ENCODE measurements around the gene SLAIN1.

Gene SLAIN1

DNA sequence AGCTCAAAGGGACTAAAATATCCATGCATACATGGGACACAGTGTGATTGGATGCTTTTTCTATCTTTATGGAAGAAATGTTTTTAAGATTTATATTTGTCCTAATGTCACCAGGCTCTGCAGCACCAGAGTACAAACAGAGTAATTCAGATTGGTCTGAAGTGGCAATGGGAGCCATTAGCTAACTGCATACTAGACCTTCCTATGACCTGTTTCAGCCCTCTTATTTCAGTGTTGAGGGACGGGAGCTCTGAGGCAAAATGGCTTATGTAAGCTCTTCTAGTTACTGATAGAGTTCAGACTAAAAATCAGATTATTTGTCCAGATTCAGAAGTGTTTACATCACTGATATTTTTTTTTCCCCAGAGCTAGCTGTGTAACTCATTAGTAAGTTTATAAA is 4.9 kb downstream of the SLAIN1 start:
- H3K27ac ChIP-seq, result no peak overlapping the region
- no peak overlapping the region for H3K4me3 ChIP-seq

GRCh38 chr13:77703408-77703807 is 5.9 kb downstream of the SLAIN1 start:
- H3K27ac ChIP-seq, result no peak overlapping the region
- H3K4me3 ChIP-seq, result no peak overlapping the region

DNA sequence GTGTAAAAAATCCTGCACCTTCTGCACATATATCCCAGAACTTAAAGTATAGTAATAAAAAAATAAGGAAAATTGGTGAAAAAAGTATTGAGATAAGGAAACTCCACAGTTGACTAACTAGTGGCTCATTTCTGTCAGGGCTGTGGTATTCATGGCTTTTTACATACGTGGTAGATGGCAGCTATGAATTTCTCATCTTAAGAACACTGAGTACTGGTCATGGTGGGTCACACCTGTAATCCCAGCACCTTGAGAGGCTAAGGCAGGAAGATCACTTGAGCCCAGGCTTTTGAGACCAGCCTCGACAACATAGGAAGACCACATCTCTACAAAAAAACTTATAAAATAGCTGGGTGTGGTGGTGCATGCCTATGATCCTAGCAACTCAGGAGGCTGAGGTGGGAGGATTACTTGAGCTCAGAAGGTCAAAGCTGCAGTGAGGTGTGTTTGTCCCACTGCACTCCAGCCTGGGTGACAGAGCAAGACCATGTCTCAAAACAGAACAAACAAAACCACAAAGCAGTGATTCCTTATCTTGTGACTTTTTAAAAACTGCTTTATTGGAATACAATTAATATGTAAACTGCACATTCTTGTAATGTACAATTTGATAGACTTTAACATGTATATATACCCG is 16.8 kb downstream of the SLAIN1 start:
- H3K4me3 ChIP-seq, result no peak overlapping the region

DNA sequence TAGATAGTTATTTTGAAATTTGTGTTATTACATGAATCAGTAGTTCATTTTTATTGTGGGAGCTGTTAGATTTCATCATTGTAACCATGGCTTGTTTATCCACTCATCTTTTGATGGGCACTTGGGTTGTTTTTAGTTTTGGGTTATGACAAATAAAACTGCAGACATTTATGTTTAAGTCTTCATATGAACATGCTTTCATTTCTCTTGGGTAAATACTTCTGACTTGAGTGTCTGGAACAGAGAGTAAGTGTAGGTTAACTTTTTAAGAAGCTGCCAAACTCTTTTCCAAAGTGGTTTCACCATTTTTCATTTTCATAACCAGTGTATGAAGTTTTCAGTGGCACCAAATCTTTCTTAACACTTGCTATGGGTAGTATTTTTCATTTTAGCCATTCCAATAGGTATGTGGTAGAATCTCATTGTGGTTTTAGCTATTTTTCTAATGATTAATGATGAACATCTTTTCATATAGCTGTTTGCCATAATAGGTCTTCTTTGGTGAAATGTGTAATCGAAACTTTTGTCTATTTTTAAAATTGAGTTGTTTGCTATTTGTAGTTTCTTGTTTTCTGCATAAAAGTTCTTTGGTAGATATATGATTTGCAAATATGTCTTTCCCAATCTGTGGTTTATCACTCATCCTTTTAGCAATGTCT is 17.9 kb downstream of the SLAIN1 start:
- H3K27ac ChIP-seq, result no peak overlapping the region
- H3K4me3 ChIP-seq, result no peak overlapping the region

More for the DNA sequence above, 16.8 kb downstream of the SLAIN1 start:
- no peak overlapping the region for H3K27ac ChIP-seq

GRCh38 chr13:77716692-77717091 is 19.2 kb downstream of the SLAIN1 start:
- Histone ChIP-seq H3K27ac (no peak overlapping the region), H3K4me3 (no peak overlapping the region)

- no peak overlapping the region for H3K4me3 ChIP-seq
- H3K27ac ChIP-seq, result no peak overlapping the region
These were observed 20.0 kb downstream of the SLAIN1 start for GRCh38 chr13:77717508-77717907.

DNA sequence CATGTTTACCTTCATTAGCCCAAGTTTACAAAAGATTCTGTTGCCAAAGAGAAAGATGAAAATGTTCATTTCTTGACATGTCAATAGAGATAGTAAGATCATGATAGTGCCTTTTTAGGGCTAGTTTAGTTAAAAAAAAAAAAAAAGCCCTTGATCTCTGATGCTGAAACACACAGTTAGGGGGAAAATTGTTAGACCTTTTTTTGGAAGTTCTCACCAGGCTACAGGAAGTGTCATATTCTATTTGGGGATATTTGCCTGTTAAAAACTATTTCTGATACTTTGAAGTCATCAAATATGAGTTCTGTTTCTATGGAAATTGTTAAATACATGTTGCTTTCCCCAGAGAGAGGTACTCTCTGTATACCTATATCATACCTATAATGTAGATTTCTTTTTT is 21.6 kb downstream of the SLAIN1 start:
- H3K27ac ChIP-seq, result no peak overlapping the region
- H3K4me3 ChIP-seq, result no peak overlapping the region

DNA sequence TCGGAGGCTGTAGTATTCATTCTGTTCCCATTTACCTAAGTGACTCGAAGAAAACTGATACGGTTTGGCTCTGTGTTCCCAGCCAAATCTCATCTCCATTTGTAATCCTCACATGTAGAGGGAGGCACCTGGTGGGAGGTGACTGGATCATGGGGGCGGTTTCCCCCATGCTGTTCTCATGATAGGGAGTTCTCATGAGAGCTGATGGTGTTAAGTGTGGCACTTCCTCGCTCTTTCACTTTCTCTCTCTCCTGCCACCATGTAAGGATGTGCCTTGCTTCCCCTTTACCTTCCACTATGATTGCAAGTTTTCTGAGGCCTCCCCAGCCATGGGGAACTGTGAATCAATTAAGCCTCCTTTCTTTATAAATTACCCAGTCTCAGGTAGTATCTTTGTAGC is 23.5 kb downstream of the SLAIN1 start:
- Histone ChIP-seq H3K27ac (no peak overlapping the region), H3K4me3 (no peak overlapping the region)

DNA sequence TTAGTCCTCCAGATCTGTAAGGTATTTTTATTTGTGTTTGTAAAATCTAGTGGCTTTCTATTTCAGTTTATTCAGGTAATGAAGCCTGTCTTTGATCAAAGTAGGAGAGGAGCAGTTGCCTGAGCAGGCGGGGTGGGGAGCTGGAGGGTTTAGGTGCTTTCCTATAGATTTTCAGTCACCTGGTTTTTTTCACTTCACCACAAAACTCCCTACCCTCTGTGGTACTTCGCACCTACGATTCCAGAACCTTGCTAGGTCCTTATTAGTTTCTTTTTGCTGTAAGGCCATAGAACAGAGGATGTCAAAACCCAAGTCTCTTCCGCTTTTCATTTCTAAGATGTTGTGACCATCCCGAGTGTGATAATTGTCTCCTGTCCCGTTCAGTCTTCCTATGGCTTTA is 26.6 kb downstream of the SLAIN1 start:
- H3K27ac ChIP-seq, result no peak overlapping the region
- H3K4me3 ChIP-seq, result no peak overlapping the region

- Histone ChIP-seq H3K27ac (no peak overlapping the region), H3K4me3 (no peak overlapping the region)
These were observed 27.6 kb downstream of the SLAIN1 start for GRCh38 chr13:77725071-77725470.

GRCh38 chr13:77728265-77729125 is 31.0 kb downstream of the SLAIN1 start:
- Histone ChIP-seq H3K4me3 (no peak overlapping the region), H3K27ac (no peak overlapping the region)

- Histone ChIP-seq H3K4me3 (no peak overlapping the region), H3K27ac (peak overlapping the region in 1 of 21 experiments; percentile 7)
These were observed 32.2 kb downstream of the SLAIN1 start for GRCh38 chr13:77729502-77730221.

DNA sequence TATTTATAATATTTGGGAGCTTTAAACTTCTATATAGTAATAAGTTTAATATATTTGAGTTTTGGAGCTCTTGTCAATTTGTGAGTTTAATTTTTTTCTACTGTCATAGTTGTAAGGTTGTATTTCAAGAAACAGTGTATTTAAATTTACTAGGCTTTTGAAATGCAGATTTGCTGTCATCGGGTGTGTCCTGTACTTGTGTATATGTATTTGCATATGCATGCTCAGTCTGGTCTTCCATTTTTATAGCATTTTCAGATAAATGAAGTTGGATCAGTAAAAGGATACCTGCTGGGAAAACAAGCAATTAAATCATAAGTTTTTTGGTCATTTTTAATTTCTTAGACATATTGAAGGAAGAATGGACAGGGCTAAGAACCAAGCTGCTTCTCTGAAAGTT is 33.1 kb downstream of the SLAIN1 start:
- no peak overlapping the region for H3K4me3 ChIP-seq

DNA sequence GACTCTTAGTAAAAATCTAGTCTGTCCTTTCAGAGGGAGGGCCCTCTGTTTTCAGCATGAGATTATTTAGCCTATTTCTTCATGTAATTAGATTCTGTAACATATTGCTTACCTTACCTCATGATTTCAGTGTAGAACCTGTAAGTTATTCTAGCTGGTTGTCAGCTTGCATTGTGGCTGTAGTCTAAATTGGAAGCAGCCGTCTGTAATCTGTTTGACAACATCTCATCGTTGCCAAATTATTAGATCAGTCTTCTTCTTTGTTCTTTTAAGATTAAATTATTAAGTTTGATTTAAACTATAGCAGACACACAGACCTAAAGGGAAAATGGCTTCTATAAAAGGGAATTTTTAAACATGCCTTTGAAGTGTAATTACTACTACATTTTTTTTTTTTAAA is 34.8 kb downstream of the SLAIN1 start:
- H3K27ac ChIP-seq, result no peak overlapping the region

More for the DNA sequence above, 33.1 kb downstream of the SLAIN1 start:
- peak overlapping the region in 1 of 21 experiments; percentile 7 for H3K27ac ChIP-seq

GRCh38 chr13:77733674-77734073 is 36.2 kb downstream of the SLAIN1 start:
- no peak overlapping the region for H3K27ac ChIP-seq
- no peak overlapping the region for H3K4me3 ChIP-seq

More for the DNA sequence above, 34.8 kb downstream of the SLAIN1 start:
- H3K4me3 ChIP-seq, result no peak overlapping the region

GRCh38 chr13:77737583-77738200 is 40.2 kb downstream of the SLAIN1 start:
- no peak overlapping the region for H3K27ac ChIP-seq
- no peak overlapping the region for H3K4me3 ChIP-seq

DNA sequence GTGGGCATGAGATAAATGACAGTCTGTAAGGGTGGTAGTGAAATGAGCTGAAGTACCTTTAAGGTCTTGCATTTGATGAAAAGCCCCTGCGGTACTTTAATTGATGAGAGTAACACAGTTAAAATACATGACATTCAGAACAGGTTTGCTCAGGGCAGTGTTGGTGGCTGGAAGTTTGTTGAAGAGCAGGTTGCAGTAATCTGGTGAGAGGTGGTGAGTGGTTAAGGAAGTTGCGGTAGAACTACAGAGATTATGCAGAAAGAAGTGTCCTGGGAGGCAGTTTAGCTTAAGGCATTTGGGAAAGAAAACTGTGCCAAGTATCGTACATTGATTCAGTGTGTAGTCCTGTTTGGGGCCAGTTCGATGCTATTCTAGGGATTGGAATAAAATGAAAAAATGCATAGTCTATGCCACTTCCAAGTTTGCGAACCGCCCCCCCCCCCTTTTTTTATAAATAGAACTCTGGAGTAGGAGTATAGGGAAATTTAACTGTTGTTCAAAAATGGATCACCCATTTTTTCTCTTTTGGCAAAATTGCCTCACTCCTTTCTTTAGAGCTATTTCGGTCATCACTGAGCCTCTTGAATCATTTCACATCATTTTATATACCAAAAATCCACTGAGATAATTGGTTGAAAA is 42.7 kb downstream of the SLAIN1 start:
- Histone ChIP-seq H3K27ac (no peak overlapping the region), H3K4me3 (no peak overlapping the region)

DNA sequence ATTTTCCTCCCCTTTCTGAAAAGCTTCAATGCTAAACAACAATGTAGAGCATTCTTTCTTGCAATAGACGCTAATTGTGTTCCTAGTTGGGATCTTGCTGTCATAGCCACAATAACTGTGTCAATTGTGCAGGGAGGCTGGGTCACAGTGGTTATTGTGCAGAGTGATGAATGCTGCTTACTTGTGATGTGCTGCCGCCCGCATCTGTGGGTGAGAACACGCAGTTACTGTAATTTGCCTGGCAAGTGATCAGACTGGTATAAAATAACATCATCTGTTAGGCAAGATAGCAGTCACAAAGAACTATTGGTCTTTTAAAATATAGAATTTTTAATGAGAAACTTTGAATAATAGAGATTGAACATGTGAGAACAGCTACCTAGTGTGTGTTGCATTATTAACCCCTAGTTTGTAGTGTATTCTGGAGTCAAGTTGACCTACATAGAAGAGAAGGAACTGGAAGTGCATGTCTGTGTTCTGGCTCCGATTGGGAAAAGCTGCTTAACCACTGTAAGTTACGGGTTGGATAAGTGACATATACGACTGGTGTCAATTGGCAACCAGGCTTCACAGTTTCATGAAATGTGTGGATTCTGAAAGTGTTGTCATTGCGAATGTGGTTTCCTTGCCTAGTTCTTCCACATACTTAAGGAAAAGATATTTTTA is 43.6 kb downstream of the SLAIN1 start:
- no peak overlapping the region for H3K27ac ChIP-seq

GRCh38 chr13:77741597-77741972 is 44.1 kb downstream of the SLAIN1 start:
- H3K4me3 ChIP-seq, result no peak overlapping the region
- H3K27ac ChIP-seq, result no peak overlapping the region

More for the DNA sequence above, 43.6 kb downstream of the SLAIN1 start:
- no peak overlapping the region for H3K4me3 ChIP-seq

Data from skin epidermis (tissue), 12 donors.